Endothelial cell (in vitro differentiated cells): ENCODE results near the gene RAPGEF4. TPM values are rescaled to one million over a fixed set of nuclear protein-coding genes. Genes with fewer than 3 reads are reported as not detected.

Source experiments
- DNase-seq: peaks from one replicate; pipeline ENCODE4 v3.0.0; 2021; ENCODE audit warnings: low spot score
- H3K27ac Mint-ChIP-seq: one replicate; pipeline ENCODE4 v1.8.0; 2021; ENCODE audit warnings: mixed read lengths, inconsistent platforms; ENCODE audit not compliant: unreplicated experiment
- H3K27me3 Mint-ChIP-seq: one replicate; pipeline ENCODE4 v1.8.0; 2021; ENCODE audit warnings: mild to moderate bottlenecking, moderate library complexity, mixed read lengths, inconsistent platforms; ENCODE audit not compliant: unreplicated experiment
- H3K36me3 Mint-ChIP-seq: one replicate; pipeline ENCODE4 v1.8.0; 2021; ENCODE audit warnings: mild to moderate bottlenecking, low read depth, mixed read lengths, inconsistent platforms; ENCODE audit not compliant: unreplicated experiment
- H3K4me1 Mint-ChIP-seq: one replicate; pipeline ENCODE4 v1.8.0; 2021; ENCODE audit warnings: mild to moderate bottlenecking, mixed read lengths, inconsistent platforms; ENCODE audit not compliant: unreplicated experiment
- H3K4me3 Mint-ChIP-seq: one replicate; pipeline ENCODE4 v1.8.0; 2021; ENCODE audit warnings: mild to moderate bottlenecking, mixed read lengths, inconsistent platforms; ENCODE audit not compliant: unreplicated experiment
- H3K9me3 Mint-ChIP-seq: one replicate; pipeline ENCODE4 v1.8.0; 2021; ENCODE audit warnings: mixed read lengths, inconsistent platforms; ENCODE audit not compliant: unreplicated experiment
- CTCF ChIP-seq: fragments of 200-600 bp; sonication (generic); IDR thresholded peaks from one replicate; pipeline ENCODE4 v1.5.0; 2021; ENCODE audit warnings: antibody characterized with exemption; ENCODE audit not compliant: unreplicated experiment
- total RNA-seq: library from RNA; stranded (reverse); fragmentation: NEBNext Ultra II Directional; extraction: Animal tissue kit (Norgen Biotek cat#: 25700); gene quantifications from one replicate; pipeline ENCODE4 v1.2.1, GENCODE V29; 2021; ENCODE audit not compliant: unreplicated experiment

The RAPGEF4 gene
- total RNA-seq, 1 donor from 2014 or later = 7.5 TPM

DNA sequence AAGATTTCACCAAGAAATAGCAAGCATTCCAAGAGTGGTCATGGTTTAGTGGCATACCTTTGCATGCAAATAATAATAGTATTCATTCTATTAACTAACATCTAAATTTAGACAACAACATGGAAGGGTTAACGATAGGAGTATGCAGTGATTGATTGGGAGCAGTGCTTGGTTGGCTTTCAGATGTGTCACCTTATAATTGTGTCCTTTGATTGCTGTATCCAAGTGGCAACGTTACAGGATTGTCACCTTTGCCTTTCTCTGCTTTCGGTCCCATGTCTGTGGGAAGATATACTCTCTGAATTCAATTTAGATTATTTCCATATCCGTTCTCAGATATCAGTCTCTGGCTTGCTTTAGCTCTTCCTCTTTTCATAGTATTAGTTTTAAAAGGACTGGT, 187.2 kb downstream of the RAPGEF4 start:
- DNase-seq = no peak
- Mint-ChIP-seq H3K9me3 (no peaks in the 10 kb centered on the region), H3K4me1 (no peaks in the 10 kb centered on the region), H3K27ac (no peak overlapping the region), H3K4me3 (no peak overlapping the region), H3K27me3 (peaks cover 2% of the 10 kb centered on the region), H3K36me3 (no peaks in the 10 kb centered on the region)
- TF ChIP-seq CTCF = no peak

- Mint-ChIP-seq H3K36me3 (no peaks in the 10 kb centered on the region), H3K4me1 (peaks cover 3% of the 10 kb centered on the region), H3K27me3 (peaks cover under 1% of the 10 kb centered on the region), H3K9me3 (no peaks in the 10 kb centered on the region), H3K27ac (no peak overlapping the region), H3K4me3 (no peak overlapping the region)
- TF ChIP-seq CTCF = no peak
- no peak for DNase-seq
Observed at GRCh38 chr2:172924097-172924660, 188.5 kb downstream of the RAPGEF4 start.

DNA sequence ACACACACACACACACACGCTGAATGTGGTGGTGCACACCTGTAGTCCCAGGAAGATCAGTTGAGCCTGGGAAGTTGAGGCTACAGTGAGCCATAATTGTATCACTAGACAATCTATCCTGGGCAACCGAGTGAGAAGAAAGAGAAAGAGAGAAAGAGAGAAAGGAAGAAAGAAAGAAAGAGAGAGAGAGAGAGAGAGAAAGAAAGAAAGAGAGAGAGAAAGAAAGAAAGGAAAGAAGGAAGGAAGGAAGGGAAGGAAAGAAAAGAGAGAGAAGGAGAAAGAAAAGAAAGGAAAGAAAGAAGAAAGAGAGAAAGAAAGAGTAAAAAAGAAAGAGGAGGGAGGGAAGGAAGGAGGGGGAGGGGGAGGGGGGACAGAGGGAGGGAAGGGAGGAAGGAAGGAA, 190.0 kb downstream of the RAPGEF4 start:
- H3K4me1 Mint-ChIP-seq = peaks cover 14% of the 10 kb centered on the region
- H3K9me3 Mint-ChIP-seq = no peaks in the 10 kb centered on the region
- TF ChIP-seq CTCF = no peak
- H3K27me3 Mint-ChIP-seq = no peaks in the 10 kb centered on the region
- H3K27ac Mint-ChIP-seq = no peak overlapping the region
- DNase-seq = no peak
- H3K4me3 Mint-ChIP-seq = no peak overlapping the region
- H3K36me3 Mint-ChIP-seq = no peaks in the 10 kb centered on the region

DNA sequence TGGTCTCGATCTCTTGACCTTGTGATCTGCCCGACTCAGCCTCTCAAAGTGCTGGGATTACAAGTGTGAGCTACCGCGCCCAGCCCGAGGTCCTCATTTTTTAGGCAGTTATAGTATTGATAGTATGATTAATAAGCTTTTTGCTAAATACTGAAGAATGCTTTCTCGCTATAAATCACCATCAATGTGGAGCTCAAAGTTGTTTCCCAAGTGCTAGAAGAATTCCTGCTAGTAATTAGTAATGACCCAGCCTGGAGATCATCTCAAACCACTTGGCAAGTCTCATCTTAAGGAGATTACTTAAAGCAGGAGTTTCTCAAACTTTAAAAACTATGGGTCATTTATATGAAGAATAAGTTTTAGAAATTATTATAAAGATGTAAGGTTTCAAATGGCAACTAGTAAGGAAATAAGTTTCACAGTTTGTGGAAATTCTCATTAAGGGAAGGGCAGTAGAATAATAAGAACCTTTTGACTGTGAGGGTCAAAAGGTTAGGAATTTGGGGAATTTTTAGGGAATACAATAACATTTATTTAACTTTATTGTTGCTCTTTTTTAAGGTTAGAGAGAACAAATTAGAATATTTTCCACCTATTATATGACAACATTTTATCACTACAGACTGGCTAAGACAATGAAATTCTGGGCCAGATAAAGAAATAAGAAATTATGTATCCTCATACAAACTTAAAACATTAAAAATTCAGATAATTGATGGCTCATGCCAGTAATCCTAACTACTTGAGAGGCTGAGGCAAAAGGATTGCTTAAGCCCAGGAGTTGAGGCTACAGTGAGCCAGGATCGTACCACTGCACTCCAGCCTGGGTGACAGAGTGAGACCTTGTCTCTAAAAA, 191.4 kb downstream of the RAPGEF4 start:
- no peaks in the 10 kb centered on the region for H3K27me3 Mint-ChIP-seq
- no peak for DNase-seq
- no peak overlapping the region for H3K4me3 Mint-ChIP-seq
- TF ChIP-seq CTCF = no peak
- peaks cover 19% of the 10 kb centered on the region for H3K4me1 Mint-ChIP-seq
- no peaks in the 10 kb centered on the region for H3K9me3 Mint-ChIP-seq
- H3K36me3 Mint-ChIP-seq = no peaks in the 10 kb centered on the region
- H3K27ac Mint-ChIP-seq = no peak overlapping the region

- no peaks in the 10 kb centered on the region for H3K36me3 Mint-ChIP-seq
- no peak overlapping the region for H3K4me3 Mint-ChIP-seq
- H3K9me3 Mint-ChIP-seq = no peaks in the 10 kb centered on the region
- no peak for TF ChIP-seq CTCF
- H3K4me1 Mint-ChIP-seq = peaks cover 23% of the 10 kb centered on the region
- DNase-seq = no peak
- no peak overlapping the region for H3K27ac Mint-ChIP-seq
- H3K27me3 Mint-ChIP-seq = no peaks in the 10 kb centered on the region
Observed at GRCh38 chr2:172927641-172928357, 192.2 kb downstream of the RAPGEF4 start.
